Measurements from ENCODE around the gene OXA1L. TPM values are rescaled to one million over a fixed set of nuclear protein-coding genes. Genes with fewer than 3 reads are reported as not detected.
A peak's percentile ranks its signal among the peaks of the same experiment; 100 is the strongest.

Gene OXA1L
- total and polyA plus RNA-seq, 8 donors = 92.5 to 153 (median 142) TPM

GRCh38 chr14:22739423-22739822 lies 27.1 kb upstream of the OXA1L start:
- H3K27me3 ChIP-seq = no peaks in the 10 kb centered on the region
- no peak overlapping the region for H3K4me3 ChIP-seq
- no peaks in the 10 kb centered on the region for H3K4me1 ChIP-seq
- H3K9me3 ChIP-seq = no peaks in the 10 kb centered on the region
- TF ChIP-seq, protein P1, sequence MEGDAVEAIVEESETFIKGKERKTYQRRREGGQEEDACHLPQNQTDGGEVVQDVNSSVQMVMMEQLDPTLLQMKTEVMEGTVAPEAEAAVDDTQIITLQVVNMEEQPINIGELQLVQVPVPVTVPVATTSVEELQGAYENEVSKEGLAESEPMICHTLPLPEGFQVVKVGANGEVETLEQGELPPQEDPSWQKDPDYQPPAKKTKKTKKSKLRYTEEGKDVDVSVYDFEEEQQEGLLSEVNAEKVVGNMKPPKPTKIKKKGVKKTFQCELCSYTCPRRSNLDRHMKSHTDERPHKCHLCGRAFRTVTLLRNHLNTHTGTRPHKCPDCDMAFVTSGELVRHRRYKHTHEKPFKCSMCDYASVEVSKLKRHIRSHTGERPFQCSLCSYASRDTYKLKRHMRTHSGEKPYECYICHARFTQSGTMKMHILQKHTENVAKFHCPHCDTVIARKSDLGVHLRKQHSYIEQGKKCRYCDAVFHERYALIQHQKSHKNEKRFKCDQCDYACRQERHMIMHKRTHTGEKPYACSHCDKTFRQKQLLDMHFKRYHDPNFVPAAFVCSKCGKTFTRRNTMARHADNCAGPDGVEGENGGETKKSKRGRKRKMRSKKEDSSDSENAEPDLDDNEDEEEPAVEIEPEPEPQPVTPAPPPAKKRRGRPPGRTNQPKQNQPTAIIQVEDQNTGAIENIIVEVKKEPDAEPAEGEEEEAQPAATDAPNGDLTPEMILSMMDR (IDR thresholded peaks at IDR 0.05) = no peak
- no peak for DNase-seq
- no peaks in the 10 kb centered on the region for H3K36me3 ChIP-seq
- H3K27ac ChIP-seq = peak overlapping the region in 1 of 2 donors; percentile 19
- intact Hi-C loops (cut with DNase I) = no loop called here
- ATAC-seq = no peak

- intact Hi-C loops (cut with DNase I) = no loop called here
- no peak for ATAC-seq
- Histone ChIP-seq H3K27me3 (no peaks in the 10 kb centered on the region), H3K4me1 (no peaks in the 10 kb centered on the region), H3K9me3 (no peaks in the 10 kb centered on the region), H3K4me3 (no peak overlapping the region), H3K36me3 (no peaks in the 10 kb centered on the region), H3K27ac (no peak overlapping the region)
- TF ChIP-seq, protein P1 (IDR thresholded peaks at IDR 0.05) = no peak
- DNase-seq = no peak
These were observed 26.5 kb upstream of the OXA1L start for GRCh38 chr14:22740020-22740419.

DNA sequence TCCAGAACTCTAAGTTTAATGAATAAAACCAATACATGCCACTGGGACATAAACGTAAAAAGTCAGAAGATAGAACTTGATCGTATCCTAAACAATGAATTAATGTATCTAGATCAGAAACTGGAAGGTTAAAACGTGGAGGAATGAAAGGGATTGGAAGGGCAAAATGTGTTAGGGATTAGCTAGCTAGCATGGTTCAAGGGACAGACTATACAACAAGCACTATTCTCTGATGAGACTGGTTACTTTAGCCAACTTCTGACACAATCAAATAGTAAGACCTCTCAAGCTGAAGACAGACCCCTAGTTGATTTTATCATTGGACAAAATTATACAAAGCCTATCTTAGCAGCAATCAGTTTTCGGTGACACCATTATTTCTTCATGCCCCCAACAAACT lies 18.7 kb upstream of the OXA1L start:
- no peak overlapping the region for H3K27ac ChIP-seq
- TF ChIP-seq, protein P1 (IDR thresholded peaks at IDR 0.05) = no peak
- H3K4me1 ChIP-seq = peaks cover 0 to 6% of the 10 kb centered on the region in 2 donors
- H3K27me3 ChIP-seq = no peaks in the 10 kb centered on the region
- intact Hi-C loops (cut with DNase I) = no loop called here
- no peaks in the 10 kb centered on the region for H3K36me3 ChIP-seq
- H3K9me3 ChIP-seq = no peaks in the 10 kb centered on the region
- DNase-seq (no peak), ATAC-seq (no peak)
- H3K4me3 ChIP-seq = no peak overlapping the region

DNA sequence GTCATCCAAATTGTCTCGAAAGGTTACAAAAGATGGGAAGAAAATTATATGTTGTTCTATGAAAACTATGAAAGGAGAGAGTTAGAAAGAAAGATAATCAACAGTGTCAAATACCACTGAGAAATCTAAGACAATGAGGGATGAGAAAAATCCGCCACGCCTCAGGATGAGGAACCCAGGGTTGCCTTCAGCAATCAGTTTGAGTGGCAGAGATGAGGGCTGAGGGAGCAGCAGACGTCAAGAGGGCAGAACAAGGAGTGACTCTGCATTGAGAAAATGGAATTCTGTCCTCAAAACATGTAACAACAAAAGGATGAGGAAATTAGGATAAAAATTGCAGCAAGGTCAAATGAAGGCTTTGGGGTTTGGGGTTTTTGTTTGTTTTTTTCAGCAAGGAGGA lies 18.3 kb upstream of the OXA1L start:
- peaks cover 0 to 6% of the 10 kb centered on the region in 2 donors for H3K4me1 ChIP-seq
- no peaks in the 10 kb centered on the region for H3K27me3 ChIP-seq
- no peak overlapping the region for H3K27ac ChIP-seq
- no peak for DNase-seq
- ATAC-seq = no peak
- intact Hi-C loops (cut with DNase I) = no loop called here
- no peak overlapping the region for H3K4me3 ChIP-seq
- no peaks in the 10 kb centered on the region for H3K36me3 ChIP-seq
- H3K9me3 ChIP-seq = no peaks in the 10 kb centered on the region
- TF ChIP-seq, protein P1 (IDR thresholded peaks at IDR 0.05) = no peak

DNA sequence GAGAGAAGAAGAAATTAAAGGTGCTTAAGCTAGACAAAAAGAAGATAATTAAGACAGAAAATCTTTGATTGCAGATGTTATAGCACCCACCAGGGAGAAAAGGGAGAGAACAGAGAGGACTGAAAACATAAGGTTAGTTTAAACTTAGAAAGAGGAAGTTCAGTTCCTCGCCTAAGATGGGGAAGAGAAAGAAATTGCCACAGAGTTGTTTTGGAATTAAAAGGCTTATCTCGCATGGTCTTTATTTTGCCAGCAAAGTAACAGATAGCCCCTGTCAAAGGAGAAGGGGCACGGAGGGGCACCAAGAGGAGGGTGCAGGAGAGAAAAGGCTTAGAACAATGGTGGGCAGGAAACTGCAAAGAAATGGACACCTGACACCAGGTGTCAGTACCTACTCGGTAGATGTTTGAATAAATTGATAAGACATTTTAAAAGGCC lies 17.8 kb upstream of the OXA1L start:
- Histone ChIP-seq H3K36me3 (no peaks in the 10 kb centered on the region), H3K27ac (no peak overlapping the region), H3K4me1 (peaks cover 0 to 6% of the 10 kb centered on the region in 2 donors), H3K9me3 (no peaks in the 10 kb centered on the region), H3K27me3 (no peaks in the 10 kb centered on the region), H3K4me3 (no peak overlapping the region)
- DNase-seq (no peak), ATAC-seq (no peak)
- TF ChIP-seq, protein P1 (IDR thresholded peaks at IDR 0.05) = no peak
- intact Hi-C loops (cut with DNase I) = no loop called here
